ENCODE data around the gene IFNLR1.

Gene IFNLR1

GRCh38 chr1:24205345-24206082 is 18.4 kb upstream of the IFNLR1 start:
- DNase-seq = no peak

- no peak for DNase-seq
Measured at GRCh38 chr1:24204116-24204515, 17.0 kb upstream of the IFNLR1 start.

- peak in 1 of 2 donors; percentile 20 for DNase-seq
Measured at GRCh38 chr1:24203404-24203803, 16.3 kb upstream of the IFNLR1 start.

GRCh38 chr1:24202987-24203386 is 15.9 kb upstream of the IFNLR1 start:
- DNase-seq = no peak

- no peak for DNase-seq
Measured at GRCh38 chr1:24202556-24202955, 15.5 kb upstream of the IFNLR1 start.

GRCh38 chr1:24201941-24202440 is 14.9 kb upstream of the IFNLR1 start:
- peak; percentile 39 to 65 for DNase-seq

GRCh38 chr1:24199291-24199900 is 12.3 kb upstream of the IFNLR1 start:
- peak; percentile 78 to 81 for DNase-seq

GRCh38 chr1:24198766-24199165 is 11.7 kb upstream of the IFNLR1 start:
- no peak for DNase-seq

GRCh38 chr1:24195874-24196273 is 8.8 kb upstream of the IFNLR1 start:
- DNase-seq = no peak

GRCh38 chr1:24195136-24195535 is 8.0 kb upstream of the IFNLR1 start:
- DNase-seq = no peak

GRCh38 chr1:24193046-24193445 is 6.0 kb upstream of the IFNLR1 start:
- no peak for DNase-seq

- peak in 1 of 2 donors; percentile 33 for DNase-seq
Measured at GRCh38 chr1:24191860-24192259, 4.8 kb upstream of the IFNLR1 start.

GRCh38 chr1:24190983-24191461 is 3.9 kb upstream of the IFNLR1 start:
- DNase-seq = peak in 1 of 2 donors; percentile 36

GRCh38 chr1:24189528-24189927 is 2.4 kb upstream of the IFNLR1 start:
- peak; percentile 35 to 65 for DNase-seq

GRCh38 chr1:24186711-24186992 is 437 bp downstream of the IFNLR1 start:
- DNase-seq = no peak

- DNase-seq = no peak
Measured at GRCh38 chr1:24186031-24186710, 918 bp downstream of the IFNLR1 start.

GRCh38 chr1:24185076-24185475 is 2.0 kb downstream of the IFNLR1 start:
- DNase-seq = no peak

- DNase-seq = no peak
Measured at GRCh38 chr1:24182061-24182460, 5.0 kb downstream of the IFNLR1 start.

- no peak for DNase-seq
Measured at GRCh38 chr1:24181619-24182018, 5.5 kb downstream of the IFNLR1 start.

- DNase-seq = no peak
Measured at GRCh38 chr1:24180676-24181075, 6.4 kb downstream of the IFNLR1 start.

GRCh38 chr1:24179251-24179840 is 7.7 kb downstream of the IFNLR1 start:
- no peak for DNase-seq

GRCh38 chr1:24178407-24178806 is 8.7 kb downstream of the IFNLR1 start:
- no peak for DNase-seq

- DNase-seq = no peak
Measured at GRCh38 chr1:24177161-24177560, 9.9 kb downstream of the IFNLR1 start.
